Neuronal stem cell (in vitro differentiated cells): Measurements from ENCODE around the gene ELAVL3.

Source experiments
- DNase-seq: peaks from one replicate; pipeline ENCODE4 v3.0.0-alpha.2; 2013; ENCODE audit warnings: low spot score
- H2AFZ ChIP-seq: one replicate; pipeline ENCODE4 v1.6.1; 2013; ENCODE audit warnings: mild to moderate bottlenecking, low read length, inconsistent platforms
- H2AK5ac ChIP-seq: 2 replicates; pipeline ENCODE4 v1.6.1; 2013; ENCODE audit warnings: low read depth, mild to moderate bottlenecking, inconsistent platforms, low read length, moderate library complexity, mixed read lengths
- H2BK120ac ChIP-seq: 2 replicates; pipeline ENCODE4 v1.6.1; 2013; ENCODE audit warnings: low read depth, mild to moderate bottlenecking, inconsistent platforms, low read length, moderate library complexity, mixed read lengths
- H2BK12ac ChIP-seq: one replicate; pipeline ENCODE4 v1.6.1; 2013; ENCODE audit warnings: low read length, inconsistent platforms
- H2BK15ac ChIP-seq: 2 replicates; pipeline ENCODE4 v1.6.1; 2013; ENCODE audit warnings: mild to moderate bottlenecking, low read length, inconsistent platforms, mixed read lengths
- H2BK5ac ChIP-seq: one replicate; pipeline ENCODE4 v1.6.1; 2013; ENCODE audit warnings: inconsistent platforms, mild to moderate bottlenecking, low read length, moderate library complexity
- H3K14ac ChIP-seq: one replicate; pipeline ENCODE4 v1.6.1; 2013; ENCODE audit warnings: low read length, inconsistent platforms
- H3K18ac ChIP-seq: 2 replicates; pipeline ENCODE4 v1.6.1; 2013; ENCODE audit warnings: low read length, inconsistent platforms
- H3K23ac ChIP-seq: 2 replicates; pipeline ENCODE4 v1.6.1; 2013; ENCODE audit warnings: low read depth, mild to moderate bottlenecking, mixed read lengths, low read length, inconsistent platforms; ENCODE audit not compliant: poor library complexity
- H3K27ac ChIP-seq: replicated peaks from 3 replicates; pipeline ENCODE4 v1.5.1; 2013; ENCODE audit warnings: low read length, inconsistent platforms
- H3K27me3 ChIP-seq, 3 experiments: 2 replicates each; pipeline ENCODE4 v1.6.1; 2013; ENCODE audit warnings: low read length in 3 of 3, mild to moderate bottlenecking in 2 of 3, inconsistent platforms in 1 of 3, low read depth in 1 of 3, mixed read lengths in 1 of 3, moderate library complexity in 1 of 3; ENCODE audit not compliant: control insufficient read depth in 3 of 3, insufficient read depth in 3 of 3
- H3K36me3 ChIP-seq, 2 donors: replicated peaks in 1 of 2; 2 replicates each; pipeline ENCODE4 v1.6.1; 2013; ENCODE audit warnings: low read length in 2 of 2; ENCODE audit not compliant: control insufficient read depth in 2 of 2, insufficient read depth in 2 of 2
- H3K4ac ChIP-seq: 2 replicates; pipeline ENCODE4 v1.6.1; 2013; ENCODE audit warnings: inconsistent platforms, mild to moderate bottlenecking, low read length, moderate library complexity
- H3K4me1 ChIP-seq, 2 donors: 1 replicate in 1 of 2; 2 replicates in 1 of 2; pipeline ENCODE4 v1.6.1; 2013; ENCODE audit warnings: low read length in 2 of 2, low read depth in 1 of 2; ENCODE audit not compliant: control insufficient read depth in 2 of 2, insufficient read depth in 1 of 2
- H3K4me2 ChIP-seq: one replicate; pipeline ENCODE4 v1.6.1; 2013; ENCODE audit warnings: mild to moderate bottlenecking, low read length, inconsistent platforms; ENCODE audit not compliant: insufficient read depth, poor library complexity, severe bottlenecking
- H3K4me3 ChIP-seq, 2 donors: 2 replicates each; pipeline ENCODE4 v1.5.1; 2013; ENCODE audit warnings: low read length in 2 of 2, mild to moderate bottlenecking in 2 of 2, inconsistent platforms in 1 of 2, moderate library complexity in 1 of 2
- H3K79me1 ChIP-seq: one replicate; pipeline ENCODE4 v1.6.1; 2013; ENCODE audit warnings: low read depth, mild to moderate bottlenecking, inconsistent platforms, low read length, moderate library complexity
- H3K9ac ChIP-seq: one replicate; pipeline ENCODE4 v1.6.1; 2013; ENCODE audit warnings: mild to moderate bottlenecking, low read depth, low read length, inconsistent platforms; ENCODE audit not compliant: poor library complexity
- H3K9me3 ChIP-seq, 2 donors: replicated peaks in 1 of 2; 2 replicates each; pipeline versions ENCODE3 to v1.6.1; 2013; ENCODE audit warnings: low read length in 2 of 2, mild to moderate bottlenecking in 2 of 2, inconsistent platforms in 1 of 2, low read depth in 1 of 2, mixed read lengths in 1 of 2, moderate library complexity in 1 of 2; ENCODE audit not compliant: control insufficient read depth in 2 of 2, insufficient read depth in 1 of 2
- H4K8ac ChIP-seq: one replicate; pipeline ENCODE4 v1.6.1; 2013; ENCODE audit warnings: low read depth, mild to moderate bottlenecking, inconsistent platforms, low read length, moderate library complexity
- H4K91ac ChIP-seq: one replicate; pipeline ENCODE4 v1.6.1; 2013; ENCODE audit warnings: low read length, low read depth, mild to moderate bottlenecking, inconsistent platforms; ENCODE audit not compliant: poor library complexity
- WGBS, 2 donors: extraction: QIAGEN DNeasy Blood & Tissue Kit; methylation state at CpG; one replicate each; pipeline ENCODE4 v1.1.7; 2013; ENCODE audit warnings: missing lambda C conversion rate in 2 of 2, mixed read lengths in 1 of 2; ENCODE audit not compliant: insufficient read length in 2 of 2, insufficient replicate concordance in 1 of 2; ENCODE audit errors: extremely low coverage in 2 of 2; 5-methylcytosine and 5-hydroxymethylcytosine counted together

ELAVL3 gene

GRCh38 chr19:11418094-11418548, 62.7 kb downstream of the ELAVL3 start:
- H3K9me3 ChIP-seq, result peaks cover 9 to 13% of the 10 kb centered on the region in 2 donors
- peak overlapping the region; percentile 77 for H3K9ac ChIP-seq
- peak overlapping the region; percentile 84 for H3K4me2 ChIP-seq
- peaks cover 13 to 16% of the 10 kb centered on the region in 2 donors for H3K4me1 ChIP-seq
- H2BK12ac ChIP-seq, result no peak overlapping the region
- H2AK5ac ChIP-seq, result no peak overlapping the region
- no CpG with 5 or more reads among the region's 16 CpGs for WGBS, 2 donors
- H3K27ac ChIP-seq, result no peak overlapping the region
- no peaks in the 10 kb centered on the region for H3K79me1 ChIP-seq
- H4K91ac ChIP-seq, result no peak overlapping the region
- no peak overlapping the region for H4K8ac ChIP-seq
- DNase-seq, result no peak
- H3K23ac ChIP-seq, result peak overlapping the region; percentile 44
- H2AFZ ChIP-seq, result peak overlapping the region; percentile 75
- H3K36me3 ChIP-seq, result no peaks in the 10 kb centered on the region
- H3K4ac ChIP-seq, result no peak overlapping the region
- no peak overlapping the region for H2BK15ac ChIP-seq
- no peak overlapping the region for H2BK5ac ChIP-seq
- peak overlapping the region in 1 of 2 donors; percentile 72 for H3K4me3 ChIP-seq
- H3K14ac ChIP-seq, result no peak overlapping the region
- H3K18ac ChIP-seq, result peak overlapping the region; percentile 57
- H3K27me3 ChIP-seq, result peaks cover 38 to 67% (median 64%) of the 10 kb centered on the region in 3 experiments
- H2BK120ac ChIP-seq, result no peak overlapping the region

GRCh38 chr19:11416346-11417052, 64.3 kb downstream of the ELAVL3 start:
- Histone ChIP-seq H3K4me2 (no peak overlapping the region), H2BK5ac (no peak overlapping the region), H3K27ac (no peak overlapping the region), H2BK12ac (no peak overlapping the region), H4K91ac (no peak overlapping the region), H4K8ac (no peak overlapping the region), H3K36me3 (no peaks in the 10 kb centered on the region), H3K4me1 (peaks cover 13 to 15% of the 10 kb centered on the region in 2 donors), H3K79me1 (no peaks in the 10 kb centered on the region), H2BK120ac (no peak overlapping the region), H2AFZ (no peak overlapping the region), H3K23ac (peak overlapping the region; percentile 68), H3K14ac (no peak overlapping the region), H3K18ac (no peak overlapping the region), H2AK5ac (peak overlapping the region; percentile 32), H3K27me3 (peaks cover 23 to 51% (median 48%) of the 10 kb centered on the region in 3 experiments), H3K9ac (peak overlapping the region; percentile 30), H2BK15ac (peak overlapping the region; percentile 27), H3K9me3 (peaks cover 0 to 8% of the 10 kb centered on the region in 2 donors), H3K4me3 (no peak overlapping the region), H3K4ac (no peak overlapping the region)
- DNase-seq, result no peak
- WGBS, 2 donors, result no CpG with 5 or more reads among the region's 17 CpGs

- no peak overlapping the region for H4K8ac ChIP-seq
- H3K36me3 ChIP-seq, result no peaks in the 10 kb centered on the region
- no peak overlapping the region for H2AFZ ChIP-seq
- H3K27me3 ChIP-seq, result peaks cover 11 to 31% (median 28%) of the 10 kb centered on the region in 3 experiments
- H3K14ac ChIP-seq, result no peak overlapping the region
- WGBS, 2 donors, result no CpG with 5 or more reads among the region's 2 CpGs
- H3K79me1 ChIP-seq, result no peaks in the 10 kb centered on the region
- no peak overlapping the region for H2BK5ac ChIP-seq
- H4K91ac ChIP-seq, result no peak overlapping the region
- no peak for DNase-seq
- H2BK12ac ChIP-seq, result no peak overlapping the region
- H2BK15ac ChIP-seq, result no peak overlapping the region
- H3K4ac ChIP-seq, result no peak overlapping the region
- no peak overlapping the region for H3K4me2 ChIP-seq
- no peak overlapping the region for H3K27ac ChIP-seq
- no peak overlapping the region for H2BK120ac ChIP-seq
- no peak overlapping the region for H3K23ac ChIP-seq
- peaks cover 0 to 5% of the 10 kb centered on the region in 2 donors for H3K9me3 ChIP-seq
- no peak overlapping the region for H2AK5ac ChIP-seq
- H3K4me3 ChIP-seq, result no peak overlapping the region
- peaks cover 4 to 5% of the 10 kb centered on the region in 2 donors for H3K4me1 ChIP-seq
- no peak overlapping the region for H3K9ac ChIP-seq
- H3K18ac ChIP-seq, result no peak overlapping the region
Measured at GRCh38 chr19:11414544-11414943, 66.3 kb downstream of the ELAVL3 start.

- Histone ChIP-seq H3K4me3 (no peak overlapping the region), H3K27me3 (peaks cover 0 to 15% (median 5%) of the 10 kb centered on the region in 3 experiments), H3K4me1 (peaks cover 0 to 2% of the 10 kb centered on the region in 2 donors), H3K14ac (no peak overlapping the region), H3K79me1 (no peaks in the 10 kb centered on the region), H3K27ac (no peak overlapping the region), H3K23ac (no peak overlapping the region), H2AFZ (no peak overlapping the region), H2AK5ac (no peak overlapping the region), H2BK15ac (no peak overlapping the region), H3K18ac (no peak overlapping the region), H2BK120ac (no peak overlapping the region), H3K4ac (no peak overlapping the region), H4K8ac (no peak overlapping the region), H3K9ac (no peak overlapping the region), H3K9me3 (no peaks in the 10 kb centered on the region), H2BK5ac (no peak overlapping the region), H2BK12ac (no peak overlapping the region), H4K91ac (no peak overlapping the region), H3K36me3 (no peaks in the 10 kb centered on the region), H3K4me2 (no peak overlapping the region)
- DNase-seq, result no peak
- WGBS, 2 donors, result no CpG with 5 or more reads among the region's 8 CpGs
Measured at GRCh38 chr19:11410682-11411081, 70.2 kb downstream of the ELAVL3 start.
